Measurements from ENCODE around the gene SCRT2.

SCRT2 gene

GRCh38 chr20:669573-669972, 6.0 kb downstream of the SCRT2 start:
- DNase-seq = no peak

GRCh38 chr20:668638-669037, 7.0 kb downstream of the SCRT2 start:
- no peak for DNase-seq

GRCh38 chr20:668050-668449, 7.6 kb downstream of the SCRT2 start:
- no peak for DNase-seq

GRCh38 chr20:667351-668034, 8.1 kb downstream of the SCRT2 start:
- peak; percentile 63 for DNase-seq

GRCh38 chr20:666877-667276, 8.7 kb downstream of the SCRT2 start:
- no peak for DNase-seq

DNA sequence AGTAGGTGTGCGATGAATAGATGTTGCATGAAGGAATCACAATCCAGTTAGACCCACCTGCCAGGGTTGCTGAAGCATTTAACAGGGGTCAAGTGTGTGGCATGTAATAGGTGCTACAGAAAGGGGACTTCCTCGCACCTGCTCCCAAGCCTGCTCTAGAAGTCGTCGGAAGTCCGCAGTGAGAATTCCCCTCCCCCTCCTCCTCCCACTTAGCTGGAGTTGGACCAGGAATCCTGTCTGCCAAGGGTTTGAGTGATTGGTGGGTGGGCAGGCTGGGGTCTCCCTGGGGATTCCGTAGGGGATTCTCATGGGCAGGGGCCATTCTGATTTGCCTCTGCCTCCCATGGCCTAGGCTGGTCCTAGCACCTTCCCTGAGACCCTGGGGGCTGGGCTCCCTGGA, 10.3 kb downstream of the SCRT2 start:
- no peak for DNase-seq

- DNase-seq = no peak
Observed at GRCh38 chr20:664576-664975, 11.0 kb downstream of the SCRT2 start.

- no peak for DNase-seq
Observed at GRCh38 chr20:664151-664550, 11.5 kb downstream of the SCRT2 start.

- no peak for DNase-seq
Observed at GRCh38 chr20:663315-664090, 12.1 kb downstream of the SCRT2 start.

DNA sequence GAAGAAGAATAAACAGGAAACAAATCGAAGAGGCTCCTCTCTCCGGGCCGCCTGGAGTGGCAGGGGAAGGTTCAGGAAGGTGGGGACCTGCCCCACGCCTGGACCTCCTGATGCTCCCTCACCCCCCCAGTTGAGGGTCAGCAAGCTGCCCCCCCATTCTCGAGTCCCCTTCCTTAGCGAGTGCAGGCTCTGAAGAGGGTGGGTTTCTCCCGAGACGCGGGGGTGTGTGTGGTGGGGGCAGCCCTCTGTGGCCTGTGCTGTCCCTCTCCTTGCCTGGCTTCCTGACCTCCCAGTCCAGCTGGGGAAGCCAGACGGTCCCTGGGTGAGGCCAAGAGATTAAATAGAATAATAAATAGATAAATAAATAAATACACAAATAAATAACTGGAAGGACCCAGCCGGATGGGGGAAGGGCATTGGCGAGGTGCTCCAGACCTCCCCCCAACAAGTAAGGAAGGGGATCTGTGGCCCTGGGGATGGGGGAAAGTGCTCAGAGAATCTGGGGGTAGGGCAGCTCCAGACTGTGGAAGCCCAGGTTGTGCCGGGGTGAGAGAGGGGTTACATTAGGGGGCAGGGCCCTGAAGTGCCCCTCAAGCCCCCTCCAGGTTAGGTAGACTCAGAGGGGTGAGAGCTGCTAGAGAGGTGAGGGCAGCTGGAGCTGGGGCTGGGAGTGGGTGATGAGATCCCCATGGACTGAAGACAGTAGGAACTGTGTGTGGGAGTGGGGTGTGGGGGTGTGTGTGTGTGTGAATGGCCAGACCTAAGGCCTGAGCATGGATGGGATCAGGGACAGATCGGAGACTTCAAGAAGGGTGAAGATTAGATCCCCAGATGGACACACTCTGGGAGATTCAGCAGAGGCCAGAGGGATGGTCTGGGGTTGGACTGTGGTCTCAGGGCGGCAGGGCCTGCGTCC, 13.1 kb downstream of the SCRT2 start:
- DNase-seq = no peak

- no peak for DNase-seq
Observed at GRCh38 chr20:661474-662270, 13.9 kb downstream of the SCRT2 start.

- no peak for DNase-seq
Observed at GRCh38 chr20:658731-659291, 16.8 kb downstream of the SCRT2 start.

DNA sequence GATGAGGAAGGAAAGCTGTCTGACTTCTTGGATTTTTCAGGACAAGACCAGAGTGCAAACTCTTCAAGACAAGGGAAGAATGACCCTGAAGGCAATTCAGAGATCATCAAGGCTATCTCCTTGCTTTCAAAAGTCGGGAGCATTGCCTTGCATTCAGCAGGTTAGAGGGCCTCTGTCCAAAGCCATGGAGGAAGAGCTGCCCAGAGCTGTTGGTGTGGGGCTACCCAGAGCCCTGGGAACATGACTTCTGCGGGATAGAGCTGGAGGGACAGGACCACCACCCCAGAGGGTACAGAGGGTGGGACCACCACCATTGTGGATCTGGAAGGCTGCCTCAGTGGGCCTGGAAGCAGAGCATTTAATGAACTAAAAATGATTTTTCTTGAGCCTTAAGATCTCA, 17.4 kb downstream of the SCRT2 start:
- no peak for DNase-seq

DNA sequence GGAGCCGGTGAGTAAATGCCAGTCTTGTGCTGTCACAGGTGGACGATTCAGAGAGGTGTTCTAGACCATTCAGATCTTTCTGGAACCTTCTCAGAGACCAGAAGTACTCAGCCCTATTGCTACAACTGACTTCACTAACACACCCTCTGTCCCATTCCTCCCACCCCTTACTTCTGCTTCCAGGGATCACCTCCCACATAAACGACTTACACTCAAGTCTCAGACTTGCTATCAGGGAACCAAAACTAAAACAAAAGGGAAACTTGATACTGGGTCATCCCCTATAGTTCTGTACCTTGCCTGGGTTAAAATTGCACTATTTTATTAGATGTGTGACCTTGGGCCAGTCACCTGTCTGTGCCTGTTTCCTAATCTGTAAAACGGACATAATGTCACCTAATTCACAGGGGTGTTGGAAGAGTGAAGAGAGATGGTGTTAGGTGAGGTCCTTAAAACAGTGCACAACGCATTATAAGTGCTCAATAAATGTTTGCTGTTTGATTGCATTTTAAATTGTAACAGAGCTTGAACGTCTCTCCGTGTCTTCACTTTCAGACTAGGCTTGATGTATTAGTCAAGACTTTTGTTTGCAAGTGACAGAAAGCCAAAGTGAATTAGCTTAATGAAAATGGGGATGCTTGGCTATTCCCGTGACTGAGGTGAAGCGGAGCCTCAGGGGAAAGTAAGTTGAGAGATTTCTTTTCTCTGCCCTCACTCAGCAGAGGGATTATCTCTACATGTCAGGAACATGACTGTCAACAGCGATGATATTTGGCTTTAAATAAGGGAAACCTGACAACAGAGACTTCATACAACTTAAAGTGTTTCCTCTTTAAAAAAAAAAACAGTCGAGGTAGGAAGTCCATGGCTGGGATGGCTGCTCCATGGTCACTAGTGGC, 19.6 kb downstream of the SCRT2 start:
- no peak for DNase-seq

DNA sequence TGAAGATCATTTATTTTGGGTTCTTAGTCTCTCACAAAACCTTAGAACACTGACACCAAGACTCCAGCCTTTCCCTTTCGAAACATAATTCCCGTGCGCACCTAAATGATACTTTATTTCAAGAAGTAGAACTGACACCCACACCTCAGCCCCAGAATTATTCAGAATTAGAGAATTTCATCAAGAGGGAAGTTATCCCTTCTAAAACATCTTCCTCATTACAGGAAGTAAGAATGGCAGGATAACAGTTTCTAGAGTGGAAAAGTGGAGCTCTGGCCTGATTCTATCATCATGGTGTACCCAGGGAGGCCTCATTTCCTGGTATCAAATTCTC, 21.2 kb downstream of the SCRT2 start:
- no peak for DNase-seq

DNA sequence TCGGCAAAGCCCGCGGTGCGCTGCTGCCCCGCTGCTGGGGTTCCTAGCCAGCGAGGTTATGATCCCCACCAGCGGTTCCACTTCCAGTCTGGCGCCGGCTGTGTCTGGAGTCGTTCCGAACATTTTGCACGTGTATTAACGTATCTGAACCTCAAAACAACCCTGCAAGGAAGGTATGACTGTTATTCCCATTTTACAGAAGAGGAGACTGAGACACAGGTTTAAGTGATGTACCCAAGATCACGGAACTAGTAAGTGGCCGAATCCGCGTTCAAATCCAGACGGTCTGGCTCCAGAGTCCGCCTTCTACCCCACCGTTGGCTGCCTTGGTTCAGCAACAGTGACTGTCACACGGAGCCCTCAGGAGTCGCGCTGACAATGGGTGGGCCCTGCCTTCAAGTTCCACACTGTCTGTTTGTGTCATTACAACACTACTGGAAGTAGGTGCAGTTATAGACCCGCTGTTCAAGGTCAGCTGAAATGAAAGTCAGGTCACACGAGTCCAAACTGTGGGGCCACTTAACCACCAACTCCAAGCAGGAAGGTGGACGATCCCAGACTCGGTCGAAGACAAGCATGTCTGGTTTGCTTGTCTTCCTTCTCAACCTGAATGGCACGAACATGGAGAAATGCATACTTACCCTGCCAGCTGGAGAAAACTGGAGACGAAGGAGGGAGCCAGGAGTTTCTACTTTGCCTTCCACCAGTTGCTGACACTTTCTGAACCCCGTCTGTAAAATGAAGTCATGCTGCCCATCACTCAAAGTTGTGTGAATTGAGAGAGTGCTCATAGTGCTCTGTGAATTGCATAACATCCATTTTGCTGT, 21.8 kb downstream of the SCRT2 start:
- DNase-seq = no peak

- DNase-seq = peak; percentile 78
Observed at GRCh38 chr20:653110-653589, 22.5 kb downstream of the SCRT2 start, which contains the start of gene SRXN1. Gene SRXN1 (minus strand): TSS chr20:653200. CDS start chr20:653185, 15 bp downstream.

DNA sequence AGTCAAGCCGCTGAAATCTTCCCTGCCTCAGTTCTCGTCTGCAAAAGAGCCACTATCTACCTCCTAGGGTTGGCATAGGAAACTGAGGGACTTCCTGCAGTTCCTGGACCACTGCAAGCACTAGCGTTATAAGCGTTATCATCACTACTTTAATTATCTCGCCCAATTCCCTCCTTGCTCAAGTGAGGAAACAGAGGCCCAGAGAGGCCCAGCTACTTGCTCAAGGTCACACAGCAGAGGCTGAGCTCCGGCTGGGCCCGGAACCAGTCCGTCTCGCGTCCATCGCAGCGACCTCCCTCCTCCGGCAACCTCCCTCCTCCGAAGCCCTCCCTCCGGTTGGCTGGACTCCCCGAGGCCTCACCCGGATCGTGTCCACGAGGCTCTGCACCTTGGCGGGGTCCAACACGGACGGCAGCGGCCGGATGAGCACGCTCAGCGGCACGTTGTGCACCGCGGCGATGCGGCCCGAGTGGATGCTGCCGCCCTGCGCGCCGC, 22.9 kb downstream of the SCRT2 start:
- no peak for DNase-seq

DNA sequence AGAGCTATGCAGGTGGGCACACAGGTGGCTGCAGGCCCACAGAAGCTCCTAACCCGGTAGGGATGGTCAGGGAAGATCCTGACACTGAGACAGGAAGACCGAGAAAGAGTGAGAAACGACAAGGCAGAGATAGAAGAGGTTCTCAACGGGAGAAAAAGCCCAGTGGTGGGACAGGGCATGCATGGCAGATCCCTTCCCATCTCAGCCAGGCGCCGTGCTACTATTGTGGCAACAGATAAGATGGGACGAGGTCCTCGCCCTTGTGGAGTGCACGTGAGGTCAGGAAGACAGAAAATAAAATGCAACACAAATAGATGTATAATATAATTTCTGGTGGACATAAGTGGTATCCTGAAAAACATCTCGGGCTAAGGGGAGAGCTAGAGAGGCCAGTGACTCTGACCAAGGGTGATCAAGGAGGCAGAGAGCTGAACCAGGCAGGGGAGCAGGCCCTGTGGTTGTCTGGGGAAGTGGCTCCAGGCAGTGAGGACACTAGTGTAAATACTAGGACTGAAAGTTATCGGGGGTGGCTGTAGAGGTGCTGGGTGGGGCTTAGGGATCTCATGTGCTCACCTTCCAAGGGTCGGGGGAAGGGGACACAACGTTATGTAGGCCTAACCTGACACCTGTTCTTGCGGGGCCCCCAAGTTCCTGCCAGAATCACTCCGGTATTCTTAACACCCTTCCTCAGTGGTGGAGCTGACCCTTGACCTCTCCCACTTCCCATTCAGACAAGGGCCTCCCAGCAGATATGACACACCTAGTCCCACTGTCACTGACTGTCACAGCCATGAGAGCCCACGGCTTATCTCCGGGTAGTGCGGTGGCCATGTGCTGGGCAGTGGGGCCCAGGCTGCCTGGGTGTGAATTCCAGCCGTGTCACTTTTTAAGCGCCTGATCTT, 23.6 kb downstream of the SCRT2 start:
- no peak for DNase-seq

All from activated gamma-delta T cell treated with Interleukin-2 at 50 U/mL for 16 hours (primary cell).